Measurements from ENCODE around the gene SERHL2.
"Not testable (repeated sequence)": the region's sequence is repeated elsewhere in the genome, so short reads cannot be mapped to it uniquely, and the experiment has no call there.

DNA sequence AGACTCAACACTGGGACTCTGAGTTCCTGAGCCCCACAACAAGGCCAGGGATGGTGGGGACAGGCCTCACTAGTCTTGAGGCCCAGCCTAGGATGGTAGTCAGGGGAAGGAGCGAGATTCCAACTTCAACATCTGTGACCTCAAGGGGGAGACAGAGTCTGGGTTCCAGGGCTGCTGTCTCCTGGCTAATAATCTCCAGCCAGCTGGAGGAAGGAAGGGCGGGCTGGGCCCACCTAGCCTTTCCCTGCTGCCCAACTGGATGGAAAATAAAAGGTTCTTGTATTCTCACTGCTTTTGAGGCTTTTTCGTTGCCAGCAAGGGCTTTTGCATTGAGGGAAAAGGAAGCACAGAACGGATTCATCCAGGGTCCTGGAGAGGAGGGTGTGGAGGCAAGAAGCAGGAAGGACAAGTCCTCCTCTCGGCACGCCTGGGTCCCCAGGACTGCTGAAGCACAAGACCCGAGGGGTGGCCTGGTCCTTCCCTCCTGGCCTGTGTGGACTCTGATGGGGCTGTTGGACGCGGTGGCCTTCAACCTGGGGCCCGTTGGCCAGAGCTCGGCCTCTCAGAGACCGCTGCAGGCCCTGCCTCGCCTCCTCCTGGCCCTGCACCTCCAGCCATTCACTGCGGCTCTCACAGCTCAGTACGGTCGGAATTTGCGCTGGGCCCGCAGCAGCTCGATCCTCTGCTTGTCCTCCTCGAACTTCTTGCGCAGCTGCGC is 41.3 kb upstream of the SERHL2 start:
- TF ChIP-seq POLR2A (IDR thresholded peaks at IDR 0.05; ENCODE audit: low read depth, low read length); EZH2 (IDR thresholded peaks at IDR 0.05; ENCODE audit: borderline replicate concordance, low read depth, low read length, severe bottlenecking); POLR2AphosphoS5 (IDR thresholded peaks at IDR 0.05; ENCODE audit: insufficient read depth, low read depth, low read length); GATA2 (IDR thresholded peaks at IDR 0.05; ENCODE audit: insufficient read depth, insufficient read length, low read depth, low read length); MYC (IDR thresholded peaks at IDR 0.05; ENCODE audit: low read depth, low read length); JUN (IDR thresholded peaks at IDR 0.05; ENCODE audit: borderline replicate concordance, insufficient read depth, insufficient read length, low read depth); FOS (IDR thresholded peaks at IDR 0.05; ENCODE audit: borderline replicate concordance, insufficient read depth, low read length): not testable (repeated sequence)
- TF ChIP-seq, protein P1, sequence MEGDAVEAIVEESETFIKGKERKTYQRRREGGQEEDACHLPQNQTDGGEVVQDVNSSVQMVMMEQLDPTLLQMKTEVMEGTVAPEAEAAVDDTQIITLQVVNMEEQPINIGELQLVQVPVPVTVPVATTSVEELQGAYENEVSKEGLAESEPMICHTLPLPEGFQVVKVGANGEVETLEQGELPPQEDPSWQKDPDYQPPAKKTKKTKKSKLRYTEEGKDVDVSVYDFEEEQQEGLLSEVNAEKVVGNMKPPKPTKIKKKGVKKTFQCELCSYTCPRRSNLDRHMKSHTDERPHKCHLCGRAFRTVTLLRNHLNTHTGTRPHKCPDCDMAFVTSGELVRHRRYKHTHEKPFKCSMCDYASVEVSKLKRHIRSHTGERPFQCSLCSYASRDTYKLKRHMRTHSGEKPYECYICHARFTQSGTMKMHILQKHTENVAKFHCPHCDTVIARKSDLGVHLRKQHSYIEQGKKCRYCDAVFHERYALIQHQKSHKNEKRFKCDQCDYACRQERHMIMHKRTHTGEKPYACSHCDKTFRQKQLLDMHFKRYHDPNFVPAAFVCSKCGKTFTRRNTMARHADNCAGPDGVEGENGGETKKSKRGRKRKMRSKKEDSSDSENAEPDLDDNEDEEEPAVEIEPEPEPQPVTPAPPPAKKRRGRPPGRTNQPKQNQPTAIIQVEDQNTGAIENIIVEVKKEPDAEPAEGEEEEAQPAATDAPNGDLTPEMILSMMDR (IDR thresholded peaks at IDR 0.05; ENCODE audit: extremely low read depth in 1 of 2, insufficient read depth in 1 of 2, low read depth in 1 of 2, low read length in 2 of 2): peak; percentile 6 to 33
- TF ChIP-seq, protein P2, sequence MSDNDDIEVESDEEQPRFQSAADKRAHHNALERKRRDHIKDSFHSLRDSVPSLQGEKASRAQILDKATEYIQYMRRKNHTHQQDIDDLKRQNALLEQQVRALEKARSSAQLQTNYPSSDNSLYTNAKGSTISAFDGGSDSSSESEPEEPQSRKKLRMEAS (IDR thresholded peaks at IDR 0.05; ENCODE audit: insufficient read depth, insufficient read length): not testable (repeated sequence)

Measured in endothelial cell of umbilical vein (primary cell).